HG03066 (cell line): ENCODE measurements around the gene PIP5K1A.

Source experiments
- ATAC-seq: cut with Tn5 transposase; IDR thresholded peaks from one replicate; pipeline ENCODE4 v1.9.1; 2021; ENCODE audit warnings: low read depth; ENCODE audit not compliant: unreplicated experiment

Gene PIP5K1A

GRCh38 chr1:151286619-151287340, 88.4 kb downstream of the PIP5K1A start:
- no peak for ATAC-seq

GRCh38 chr1:151287341-151287699, 89.0 kb downstream of the PIP5K1A start:
- ATAC-seq: no peak

- no peak for ATAC-seq
Observed at GRCh38 chr1:151287767-151288500, 89.6 kb downstream of the PIP5K1A start.

GRCh38 chr1:151288502-151288901, 90.2 kb downstream of the PIP5K1A start:
- ATAC-seq: no peak

- no peak for ATAC-seq
Observed at GRCh38 chr1:151289080-151289935, 91.0 kb downstream of the PIP5K1A start.

GRCh38 chr1:151289991-151290708, 91.8 kb downstream of the PIP5K1A start:
- ATAC-seq: no peak

GRCh38 chr1:151290709-151291303, 92.5 kb downstream of the PIP5K1A start:
- no peak for ATAC-seq

GRCh38 chr1:151292207-151293030, 94.1 kb downstream of the PIP5K1A start:
- ATAC-seq: no peak

- no peak for ATAC-seq
Observed at GRCh38 chr1:151293093-151293492, 94.7 kb downstream of the PIP5K1A start.

- no peak for ATAC-seq
Observed at GRCh38 chr1:151294742-151295462, 96.5 kb downstream of the PIP5K1A start.
